ENCODE data around the gene SLC8A2.

DNA sequence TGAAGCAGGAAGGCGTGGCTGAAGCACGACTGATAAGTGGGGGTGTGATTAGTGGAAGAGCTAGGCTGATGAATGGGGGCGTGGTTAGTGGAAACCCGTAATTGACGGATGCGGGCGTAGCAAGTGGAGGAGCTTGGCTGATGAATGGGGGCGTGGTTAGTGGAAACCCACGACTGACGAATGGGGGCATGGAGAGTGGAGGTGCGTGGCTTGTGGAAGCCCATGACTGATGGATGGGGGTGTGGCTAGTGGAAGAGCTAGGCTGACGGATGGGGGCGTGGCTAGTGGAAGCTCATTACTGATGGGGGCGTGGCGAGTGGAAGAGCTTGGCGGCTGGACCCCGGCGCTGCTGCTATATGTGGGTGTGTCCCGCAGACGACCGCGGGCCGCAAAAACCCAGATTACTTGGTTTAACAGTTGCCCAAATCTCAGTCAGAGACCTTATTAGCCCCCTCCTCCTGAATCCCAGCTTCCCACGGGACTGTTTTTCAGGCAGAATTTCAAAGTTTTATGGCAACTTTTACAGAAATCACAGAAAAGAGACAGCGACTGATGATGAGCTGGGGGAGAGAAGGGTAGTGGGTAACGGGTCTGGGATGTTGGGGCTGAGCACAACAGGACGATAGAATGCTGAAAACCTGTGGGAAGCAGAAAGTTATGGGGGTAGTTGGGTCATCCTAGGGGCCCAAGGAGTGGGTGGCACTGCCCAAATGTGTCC lies 43.4 kb downstream of the SLC8A2 start:
- TF ChIP-seq, protein P1, sequence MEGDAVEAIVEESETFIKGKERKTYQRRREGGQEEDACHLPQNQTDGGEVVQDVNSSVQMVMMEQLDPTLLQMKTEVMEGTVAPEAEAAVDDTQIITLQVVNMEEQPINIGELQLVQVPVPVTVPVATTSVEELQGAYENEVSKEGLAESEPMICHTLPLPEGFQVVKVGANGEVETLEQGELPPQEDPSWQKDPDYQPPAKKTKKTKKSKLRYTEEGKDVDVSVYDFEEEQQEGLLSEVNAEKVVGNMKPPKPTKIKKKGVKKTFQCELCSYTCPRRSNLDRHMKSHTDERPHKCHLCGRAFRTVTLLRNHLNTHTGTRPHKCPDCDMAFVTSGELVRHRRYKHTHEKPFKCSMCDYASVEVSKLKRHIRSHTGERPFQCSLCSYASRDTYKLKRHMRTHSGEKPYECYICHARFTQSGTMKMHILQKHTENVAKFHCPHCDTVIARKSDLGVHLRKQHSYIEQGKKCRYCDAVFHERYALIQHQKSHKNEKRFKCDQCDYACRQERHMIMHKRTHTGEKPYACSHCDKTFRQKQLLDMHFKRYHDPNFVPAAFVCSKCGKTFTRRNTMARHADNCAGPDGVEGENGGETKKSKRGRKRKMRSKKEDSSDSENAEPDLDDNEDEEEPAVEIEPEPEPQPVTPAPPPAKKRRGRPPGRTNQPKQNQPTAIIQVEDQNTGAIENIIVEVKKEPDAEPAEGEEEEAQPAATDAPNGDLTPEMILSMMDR (IDR thresholded peaks at IDR 0.05): no peak
- TF ChIP-seq POLR2A (IDR thresholded peaks at IDR 0.05; ENCODE audit: low read depth): no peak
